Measurements from ENCODE around the gene SRGAP2C.
"Not testable (repeated sequence)": the region's sequence is repeated elsewhere in the genome, so short reads cannot be mapped to it uniquely, and the experiment has no call there.

- not testable (repeated sequence) for TF ChIP-seq CTCF, POLR2A (IDR thresholded peaks at IDR 0.05)
Measured at GRCh38 chr1:121294205-121294570, 109.4 kb downstream of the SRGAP2C start.
